GM13976 (cell line): ENCODE data around the gene EPHB2.

Experiments
- DNase-seq: peaks from one replicate; pipeline ENCODE4 v3.0.0; 2012; ENCODE audit warnings: low spot score
- CTCF ChIP-seq: IDR thresholded peaks from 2 replicates; pipeline ENCODE4 v1.5.1; 2012; ENCODE audit warnings: borderline replicate concordance, mild to moderate bottlenecking; ENCODE audit not compliant: insufficient read depth; ENCODE audit errors: extremely low read depth, missing control alignments, control extremely low read depth
- in situ Hi-C: fragments of 300-500 bp; cut with MboI; formaldehyde crosslinking; loops from one replicate; pipeline ENCODE4 v1.12.0; 2022; ENCODE audit warnings: low sequenced_read_pairs, mixed read lengths, inconsistent platforms; ENCODE audit not compliant: unreplicated experiment

Gene EPHB2

GRCh38 chr1:22812092-22812880, 101.6 kb downstream of the EPHB2 start:
- TF ChIP-seq CTCF = no peak
- DNase-seq = no peak
- in situ Hi-C loops = no loop called here

- in situ Hi-C loops = no loop called here
- TF ChIP-seq CTCF = no peak
- DNase-seq = no peak
Measured at GRCh38 chr1:22812993-22813790, 102.6 kb downstream of the EPHB2 start.

GRCh38 chr1:22814176-22815042, 103.8 kb downstream of the EPHB2 start:
- DNase-seq = no peak
- in situ Hi-C loops = no loop called here
- no peak for TF ChIP-seq CTCF

GRCh38 chr1:22815043-22815365, 104.4 kb downstream of the EPHB2 start:
- DNase-seq = no peak
- in situ Hi-C loops = no loop called here
- TF ChIP-seq CTCF = no peak

- TF ChIP-seq CTCF = no peak
Measured at GRCh38 chr1:22815421-22816066, 104.9 kb downstream of the EPHB2 start.

More at GRCh38 chr1:22815421-22816066, 104.9 kb downstream of the EPHB2 start:
- in situ Hi-C loops = no loop called here
- no peak for DNase-seq
